GM12801 (cell line): ENCODE measurements around the gene ADAM12.

Source experiments
- CTCF ChIP-seq: IDR thresholded peaks from one replicate; pipeline ENCODE4 v1.5.1; 2011; ENCODE audit warnings: control low read depth; ENCODE audit not compliant: insufficient read length; ENCODE audit errors: extremely low read depth

Gene ADAM12

GRCh38 chr10:126392068-126392467 is 3.8 kb upstream of the ADAM12 start:
- TF ChIP-seq CTCF = no peak

- TF ChIP-seq CTCF = no peak
These were observed 3.1 kb upstream of the ADAM12 start for GRCh38 chr10:126391192-126391885.

- TF ChIP-seq CTCF = no peak
These were observed 2.0 kb upstream of the ADAM12 start for GRCh38 chr10:126390324-126390723.

GRCh38 chr10:126387041-126387921 is 996 bp downstream of the ADAM12 start:
- TF ChIP-seq CTCF = no peak

- TF ChIP-seq CTCF = no peak
These were observed 3.9 kb downstream of the ADAM12 start for GRCh38 chr10:126384269-126384873.

- no peak for TF ChIP-seq CTCF
These were observed 7.8 kb downstream of the ADAM12 start for GRCh38 chr10:126380352-126381076.

GRCh38 chr10:126376956-126377355 is 11.3 kb downstream of the ADAM12 start:
- no peak for TF ChIP-seq CTCF
